Stimulated activated CD8-positive, alpha-beta memory T cell treated with anti-CD3 and anti-CD28 coated beads, Interleukin-12 subunit alpha, Interleukin-12 subunit beta, amount 100 ng/mL, for 1 hour (primary cell): Measurements from ENCODE around the gene FCER2.
"Not testable (repeated sequence)": the region's sequence is repeated elsewhere in the genome, so short reads cannot be mapped to it uniquely, and the experiment has no call there.

Source experiments
- DNase-seq: peaks from one replicate; pipeline ENCODE4 v3.0.0-alpha.2; 2020; ENCODE audit warnings: low read depth

FCER2 gene

DNA sequence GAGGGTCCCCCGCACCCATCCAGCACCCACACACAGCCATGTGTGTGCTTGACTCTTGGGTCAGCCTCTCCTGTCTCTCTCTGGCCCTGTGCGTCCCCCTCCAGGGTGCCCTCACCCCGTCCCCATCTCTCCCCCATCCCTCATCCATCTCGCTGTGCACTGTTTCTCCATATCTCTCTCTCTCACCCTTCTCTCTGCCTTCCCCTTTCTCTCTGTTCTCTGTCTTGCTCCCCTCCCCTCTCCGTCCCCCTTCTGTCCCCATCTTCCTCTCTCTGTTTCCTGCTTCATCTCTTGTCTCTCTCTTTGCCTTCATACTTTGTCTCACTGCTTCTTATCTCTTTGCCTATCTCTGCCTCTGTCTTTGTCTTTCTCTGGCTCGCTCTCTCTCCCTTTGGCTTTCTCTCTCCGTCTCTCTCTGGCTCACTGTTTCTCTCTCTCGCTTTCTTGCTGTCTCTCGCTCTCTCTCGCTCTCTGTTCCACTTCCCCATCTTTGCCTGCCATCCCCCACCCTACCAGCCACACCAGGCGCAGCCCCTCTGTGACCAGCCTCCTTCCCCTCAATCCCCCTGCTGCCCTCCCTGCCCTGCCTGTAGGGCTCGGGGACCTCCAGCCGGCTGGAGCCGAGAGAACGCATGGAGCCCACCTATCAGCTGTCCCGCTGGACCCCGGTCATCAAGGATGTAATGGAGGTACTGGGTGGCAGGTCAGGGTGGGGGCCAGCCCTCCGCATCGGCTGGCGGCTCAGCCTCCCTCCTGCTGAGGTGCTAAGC lies 56.1 kb downstream of the FCER2 start:
- no peak for DNase-seq

DNA sequence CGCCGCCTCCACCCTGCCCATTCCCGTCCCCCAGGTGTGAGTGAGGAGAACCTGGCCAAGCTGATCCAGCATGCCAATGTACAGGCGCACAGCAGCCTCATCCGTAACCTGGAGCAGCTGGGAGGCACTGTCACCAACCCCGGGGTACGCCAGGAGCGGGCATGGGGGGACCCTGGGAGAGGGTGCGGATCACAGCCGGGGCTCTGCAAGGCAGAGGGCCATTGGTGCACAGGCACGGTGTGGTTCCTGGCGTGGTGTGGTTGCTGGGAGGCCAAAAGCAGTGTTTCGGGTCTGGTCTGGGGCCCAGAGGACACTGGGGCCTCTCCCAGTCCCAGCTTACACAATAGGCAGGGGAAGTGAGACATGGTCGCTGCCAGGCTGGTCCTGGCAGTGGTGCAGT lies 56.8 kb downstream of the FCER2 start:
- no peak for DNase-seq

DNA sequence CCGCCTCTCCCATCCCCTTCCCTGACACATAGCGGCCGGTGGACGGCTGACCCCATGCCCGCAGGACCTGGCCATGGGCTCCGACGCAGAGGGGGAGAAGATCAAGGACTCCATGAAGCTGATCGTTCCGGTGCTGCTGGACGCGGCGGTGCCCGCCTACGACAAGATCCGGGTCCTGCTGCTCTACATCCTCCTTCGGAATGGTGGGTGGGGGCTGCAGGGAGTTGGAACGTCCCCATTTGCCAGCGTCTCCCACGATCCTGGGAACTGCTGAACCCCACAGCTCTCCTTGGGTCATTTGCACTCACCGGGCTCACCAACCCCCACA lies 57.4 kb downstream of the FCER2 start:
- DNase-seq = no peak

DNA sequence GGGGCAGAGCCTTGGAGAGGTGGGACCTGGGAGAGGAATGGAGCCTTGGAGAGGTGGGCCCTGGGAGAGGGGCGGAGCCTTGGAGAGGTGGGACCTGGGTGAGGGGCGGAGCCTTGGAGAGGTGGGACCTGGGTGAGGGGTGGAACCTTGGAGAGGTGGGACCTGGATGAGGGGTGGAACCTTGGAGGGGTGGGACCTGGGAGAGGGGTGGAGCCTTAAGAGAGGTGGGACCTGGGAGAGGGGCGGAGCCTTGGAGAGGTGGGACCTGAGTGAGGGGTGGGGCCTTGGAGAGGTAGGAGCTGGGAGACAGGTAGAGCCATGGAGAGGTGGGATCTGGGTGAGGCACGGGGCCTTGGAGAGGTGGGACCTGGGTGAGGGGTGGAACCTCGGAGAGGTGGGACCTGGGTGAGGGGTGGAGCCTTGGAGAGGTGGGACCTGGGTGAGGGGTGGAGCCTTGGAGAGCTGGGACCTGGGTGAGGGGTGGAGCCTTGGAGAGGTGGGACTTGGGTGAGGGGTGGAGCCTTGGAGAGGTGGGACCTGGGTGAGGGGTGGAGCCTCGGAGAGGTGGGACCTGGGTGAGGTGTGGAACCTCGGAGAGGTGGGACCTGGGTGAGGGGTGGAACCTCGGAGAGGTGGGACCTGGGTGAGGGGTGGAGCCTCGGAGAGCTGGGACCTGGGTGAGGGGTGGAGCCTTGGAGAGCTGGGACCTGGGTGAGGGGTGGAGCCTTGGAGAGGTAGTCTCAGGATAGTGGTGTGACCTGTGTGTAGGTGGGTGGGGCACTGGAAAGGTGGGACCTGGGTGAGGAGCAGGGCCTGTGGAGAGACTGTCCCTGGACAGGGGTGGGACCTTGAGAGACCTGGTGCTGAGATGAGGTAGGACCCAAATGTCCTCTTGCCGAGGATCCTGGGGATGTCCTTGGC lies 58.0 kb downstream of the FCER2 start:
- not testable (repeated sequence) for DNase-seq

DNA sequence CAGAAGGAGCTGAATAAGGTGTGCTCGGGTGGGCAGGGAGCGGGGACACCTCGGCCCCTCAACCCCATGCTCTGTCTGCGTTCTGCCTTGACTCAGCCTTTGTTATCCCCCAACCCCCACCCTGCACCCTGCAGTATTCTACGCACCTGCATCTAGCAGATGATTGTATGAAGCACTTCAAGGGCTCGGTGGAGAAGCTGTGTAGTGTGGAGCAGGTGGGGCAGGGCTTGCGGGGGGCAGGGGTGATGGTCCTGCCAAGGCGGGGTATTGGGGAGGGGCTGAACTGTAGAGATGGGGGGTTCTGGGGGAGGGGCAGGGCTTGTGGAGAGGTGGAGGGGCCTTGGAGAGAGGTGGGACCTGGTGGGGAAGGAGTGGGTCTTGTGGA lies 58.9 kb downstream of the FCER2 start:
- DNase-seq = no peak

DNA sequence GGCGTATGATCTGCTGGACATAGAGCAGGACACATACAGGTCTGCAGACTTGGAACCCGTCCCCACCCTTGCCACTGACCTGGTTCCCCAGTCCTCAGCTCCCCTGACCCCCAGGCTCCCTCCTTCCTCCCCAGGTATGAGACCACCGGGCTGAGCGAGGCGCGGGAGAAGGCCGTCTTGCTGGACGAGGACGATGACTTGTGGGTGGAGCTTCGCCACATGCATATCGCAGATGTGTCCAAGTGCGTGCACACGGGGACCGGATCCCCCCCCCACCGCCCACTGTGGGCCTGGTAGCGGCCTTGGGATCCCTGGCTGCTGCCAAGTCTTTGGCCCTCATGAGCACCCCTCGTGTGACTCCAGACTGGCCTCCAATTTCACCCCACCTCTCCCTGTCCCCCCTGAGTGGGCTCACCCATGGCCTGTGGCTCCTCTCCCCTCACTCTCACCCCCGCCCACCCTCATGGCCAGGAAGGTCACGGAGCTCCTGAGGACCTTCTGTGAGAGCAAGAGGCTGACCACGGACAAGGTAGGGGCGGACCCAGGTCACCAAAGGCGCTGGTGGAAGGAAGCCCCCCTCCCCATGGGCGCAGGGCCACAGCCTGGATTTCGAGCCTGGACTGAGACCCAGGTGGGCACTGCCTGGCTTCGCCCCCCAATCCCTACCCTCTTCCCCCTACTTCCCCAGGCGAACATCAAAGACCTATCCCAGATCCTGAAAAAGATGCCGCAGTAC lies 59.5 kb downstream of the FCER2 start:
- DNase-seq = no peak

DNA sequence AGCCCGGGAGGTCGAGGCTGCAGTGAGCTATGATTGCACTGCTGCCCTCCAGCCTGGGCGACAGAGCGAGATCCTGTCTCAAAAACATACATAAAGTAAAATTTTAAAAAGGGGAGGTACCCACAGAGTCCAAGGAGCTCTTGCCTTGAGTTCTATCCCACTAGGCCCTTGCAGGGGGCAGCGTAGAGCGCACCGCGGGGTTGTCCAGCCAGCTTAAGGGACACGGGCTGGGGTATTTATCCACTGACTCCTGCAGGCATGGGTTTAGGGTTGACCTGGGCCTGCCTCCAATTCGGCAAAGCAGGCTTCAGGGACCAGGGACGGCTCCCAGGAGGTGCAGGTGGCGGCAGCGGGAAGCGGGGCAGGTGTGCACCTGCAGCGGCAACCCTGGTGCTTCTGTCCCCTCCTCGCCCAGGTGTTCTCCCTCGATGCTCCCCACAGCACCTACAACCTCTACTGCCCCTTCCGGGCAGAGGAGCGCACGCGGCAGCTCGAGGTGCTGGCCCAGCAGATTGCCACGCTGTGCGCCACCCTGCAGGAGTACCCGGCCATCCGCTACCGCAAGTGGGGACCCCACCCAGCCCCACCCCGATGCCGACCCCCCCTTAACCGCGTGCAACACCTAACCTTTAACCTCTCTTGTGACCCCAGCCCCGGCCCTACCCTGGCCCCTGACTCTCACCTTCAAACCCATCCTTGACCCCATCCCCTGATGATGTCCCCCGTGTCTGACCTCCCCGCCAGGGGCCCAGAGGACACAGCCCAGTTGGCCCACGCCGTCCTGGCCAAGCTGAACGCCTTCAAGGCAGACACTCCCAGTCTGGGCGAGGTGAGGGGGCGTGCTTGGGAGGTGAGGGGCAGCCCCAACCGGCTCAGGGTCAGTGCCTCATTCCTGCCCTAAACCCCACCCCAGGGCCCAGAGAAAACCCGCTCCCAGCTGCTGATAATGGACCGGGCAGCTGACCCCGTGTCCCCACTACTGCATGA lies 60.3 kb downstream of the FCER2 start:
- no peak for DNase-seq

DNA sequence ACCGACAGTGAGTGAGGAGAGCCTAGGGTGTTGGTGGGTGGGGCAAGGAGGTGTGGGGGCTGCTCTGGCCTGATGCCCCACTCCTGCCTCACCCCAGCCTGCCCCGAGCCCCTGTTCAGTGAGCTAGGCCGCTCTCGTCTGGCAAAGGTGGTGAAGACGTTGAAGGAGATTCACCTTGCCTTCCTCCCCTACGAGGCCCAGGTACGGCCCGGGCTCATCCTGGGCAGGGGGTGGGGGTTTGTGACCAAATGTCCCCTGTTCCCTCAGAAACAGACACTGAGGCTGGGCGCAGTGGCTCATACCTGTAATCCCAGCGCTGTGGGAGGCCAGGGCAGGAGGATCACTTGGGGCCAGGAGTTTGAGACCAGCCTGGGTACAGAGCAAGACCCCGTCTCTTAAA lies 61.1 kb downstream of the FCER2 start:
- no peak for DNase-seq

DNA sequence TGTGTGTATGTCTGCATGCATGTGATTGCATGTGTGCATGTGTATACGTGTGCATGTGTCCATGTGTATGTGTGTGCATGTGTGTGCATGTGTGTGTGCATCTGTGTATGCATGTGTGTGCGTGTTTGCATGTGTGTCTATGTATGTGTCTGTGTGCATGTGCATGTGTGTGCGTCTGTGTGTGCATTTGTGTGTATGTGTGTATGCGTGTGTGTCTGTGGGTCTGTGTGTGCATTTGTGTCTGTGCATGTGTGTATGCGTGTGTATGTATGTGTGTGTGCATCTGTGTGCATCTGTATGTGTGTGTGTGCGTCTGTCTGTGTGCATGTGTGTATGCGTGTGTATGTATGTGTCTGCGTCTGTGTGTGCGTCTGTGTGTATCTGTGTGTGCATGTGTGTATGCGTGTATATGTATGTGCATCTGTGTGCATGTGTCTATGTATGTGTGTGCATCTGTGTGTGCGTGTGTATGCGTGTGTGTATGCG lies 62.0 kb downstream of the FCER2 start:
- no peak for DNase-seq

DNA sequence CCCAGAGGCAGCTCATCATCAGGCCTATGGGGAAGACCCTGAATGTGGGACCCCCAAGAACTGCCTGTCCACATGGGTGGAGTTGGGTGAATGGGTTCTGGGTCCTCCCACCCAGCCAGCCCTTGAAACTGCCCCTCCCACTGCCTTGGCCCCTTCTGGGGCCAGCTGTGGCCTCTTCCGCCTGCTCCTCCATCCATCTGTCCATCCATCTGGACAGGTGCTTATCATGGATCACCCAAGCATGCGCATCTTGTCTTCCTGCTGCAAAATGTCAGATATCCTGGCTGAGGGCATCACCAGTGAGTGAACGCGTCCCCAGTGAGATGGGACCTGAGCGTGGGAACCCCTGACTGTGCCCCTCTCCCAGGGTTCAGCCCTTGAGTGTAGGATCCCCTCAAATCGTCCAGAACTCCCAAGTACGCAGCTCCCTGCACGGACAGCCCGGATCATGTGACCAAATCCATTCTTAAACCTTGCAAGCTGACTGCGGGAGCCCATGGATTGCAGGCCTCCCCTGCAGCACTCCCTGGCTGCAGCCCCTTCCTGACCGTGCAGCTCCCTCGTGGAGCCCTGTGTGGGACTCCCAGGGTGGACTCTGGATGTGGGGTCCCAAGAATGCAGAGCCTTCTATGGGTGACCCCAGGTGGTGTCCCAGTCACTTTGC lies 63.0 kb downstream of the FCER2 start:
- DNase-seq = no peak
